HG03442 (cell line): ENCODE measurements around the gene ZIC4.

Source experiments
- ATAC-seq: cut with Tn5 transposase; IDR thresholded peaks from one replicate; pipeline ENCODE4 v1.9.1; 2021; ENCODE audit warnings: mild to moderate bottlenecking, moderate library complexity; ENCODE audit not compliant: unreplicated experiment

ZIC4 gene

DNA sequence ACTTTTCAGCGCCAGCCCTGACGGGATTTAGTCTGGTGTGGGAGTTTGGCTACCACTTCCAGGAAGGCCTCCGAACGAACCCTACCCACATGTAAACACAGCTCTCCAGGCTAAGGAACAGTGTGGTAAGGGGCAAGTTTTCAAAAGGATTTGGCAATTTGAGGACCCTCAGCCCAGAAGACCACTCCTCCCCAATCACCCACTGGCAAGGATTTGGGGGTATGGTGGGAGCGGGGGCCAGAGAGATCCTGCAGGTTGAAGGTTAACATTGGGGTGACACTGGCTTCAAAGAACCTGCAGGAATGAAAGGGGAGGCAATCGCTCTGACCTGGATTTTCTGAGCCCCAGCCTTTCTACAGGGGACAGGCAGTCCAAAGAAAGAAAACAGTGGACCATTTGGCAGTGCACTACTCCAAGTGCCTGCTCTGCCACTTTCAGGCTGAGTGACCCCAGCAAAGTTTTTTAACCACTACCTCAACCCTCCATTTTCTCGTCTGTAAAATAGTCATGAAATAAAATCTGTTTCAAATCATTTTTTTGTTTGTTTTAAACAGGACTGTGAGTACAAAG, 34.5 kb downstream of the ZIC4 start:
- ATAC-seq: no peak

DNA sequence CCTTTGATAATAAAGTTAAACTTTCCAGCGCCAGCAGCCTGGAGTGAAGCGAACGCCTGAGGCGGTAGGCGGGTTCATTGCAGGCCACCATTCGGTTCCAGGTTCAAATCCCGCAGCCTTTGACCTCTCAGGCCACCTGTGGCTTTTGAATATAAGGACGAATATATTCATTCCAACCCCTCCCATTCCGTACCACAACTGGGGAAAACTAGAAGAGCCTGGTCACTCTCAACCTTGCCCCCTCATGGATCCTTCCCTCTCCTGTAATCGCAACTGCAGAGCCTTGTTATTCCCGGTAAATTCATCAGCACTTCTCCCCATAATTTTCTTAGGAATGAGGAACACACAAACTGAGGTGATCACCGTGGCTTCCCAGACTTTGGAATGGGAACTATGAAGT, 35.2 kb downstream of the ZIC4 start:
- ATAC-seq: no peak

DNA sequence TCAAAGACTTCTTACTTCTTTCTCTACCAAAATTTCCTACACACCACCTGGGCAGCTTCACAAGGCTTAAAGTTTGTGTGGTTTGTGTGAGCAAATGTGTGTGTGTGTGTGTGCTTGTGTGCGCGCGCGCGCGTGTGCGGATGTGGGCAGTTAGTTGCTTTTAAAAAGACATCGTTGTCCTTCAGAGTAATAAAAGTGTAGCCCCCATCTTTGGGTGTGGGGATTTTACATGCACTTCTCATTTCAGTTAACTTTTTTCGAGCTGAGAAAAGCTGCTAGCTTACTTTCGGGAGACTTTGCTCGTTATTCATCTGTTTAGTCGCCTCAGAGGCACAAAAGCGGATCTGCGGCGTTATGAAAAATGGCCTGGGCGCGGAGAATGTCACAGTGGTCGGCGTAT, 36.0 kb downstream of the ZIC4 start:
- ATAC-seq: no peak

DNA sequence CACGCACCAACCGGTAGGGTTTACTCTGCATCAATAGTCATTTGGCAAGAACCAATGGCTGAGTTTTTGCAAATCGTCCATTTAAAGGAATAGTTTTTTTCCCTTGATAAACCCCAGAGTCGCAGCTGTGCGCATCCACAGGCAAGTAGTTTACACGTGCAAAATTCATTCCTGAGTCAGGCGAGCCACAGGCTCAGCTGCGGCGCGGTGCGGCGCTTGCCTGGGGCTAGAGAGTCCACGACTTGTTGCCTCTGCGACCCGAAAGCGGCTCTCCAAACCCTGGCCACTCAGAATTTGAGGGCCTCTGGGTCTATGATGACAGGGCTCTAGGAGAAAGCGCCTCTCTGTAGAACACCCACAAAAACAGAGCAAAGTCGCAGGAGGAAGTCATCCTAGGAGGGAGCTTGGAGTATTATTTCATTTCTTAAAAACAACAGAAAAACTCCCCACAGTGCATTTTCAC, 36.7 kb downstream of the ZIC4 start:
- ATAC-seq: no peak

DNA sequence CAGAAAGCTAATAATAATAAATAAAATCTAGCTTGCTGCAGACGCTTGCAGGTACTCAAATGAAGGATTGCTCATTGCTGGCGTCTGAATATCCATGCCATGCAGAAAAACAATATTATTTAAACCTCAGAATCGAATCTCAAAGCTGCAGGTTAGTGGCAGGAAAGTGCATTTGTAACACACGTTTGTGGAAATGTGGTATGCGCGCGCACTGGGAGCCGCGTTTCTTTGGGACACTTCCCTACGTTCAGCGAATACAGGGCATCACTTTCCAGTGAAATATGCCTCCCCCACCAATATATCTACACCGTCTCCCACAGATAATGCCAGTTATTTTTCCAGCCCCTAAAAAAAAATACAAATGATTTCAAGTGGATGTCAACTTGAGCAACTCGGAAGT, 37.1 kb downstream of the ZIC4 start:
- ATAC-seq: no peak

DNA sequence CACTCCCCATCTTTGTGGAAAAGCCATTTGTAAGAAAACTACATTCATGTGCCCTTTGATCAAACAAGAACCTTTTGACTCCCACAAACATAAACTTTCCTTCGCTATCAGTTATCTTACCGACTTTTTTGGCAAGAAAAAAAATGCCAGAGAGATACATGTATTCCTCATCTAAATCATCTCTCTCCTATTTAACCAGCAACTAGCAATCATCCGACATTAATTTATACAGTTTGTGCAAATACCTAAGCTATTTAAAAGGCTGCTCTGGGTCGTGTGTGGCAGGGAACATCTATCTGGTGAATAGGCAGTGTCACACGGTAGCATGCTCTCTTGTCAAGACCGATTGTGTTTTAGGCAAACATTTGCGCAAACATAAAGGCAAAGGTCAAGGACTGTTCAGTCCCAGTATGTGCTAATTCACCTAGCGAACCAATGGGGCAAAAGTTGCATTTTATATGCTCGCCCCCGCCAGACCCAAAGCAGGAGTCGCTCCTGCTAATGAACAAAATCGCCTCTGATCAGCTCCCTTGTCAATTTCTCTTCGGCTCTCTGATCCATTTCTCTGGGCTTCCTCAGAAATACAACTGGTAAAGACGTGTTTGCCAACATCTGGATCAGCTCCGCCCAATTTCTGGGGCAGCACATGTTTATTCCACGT, 37.7 kb downstream of the ZIC4 start:
- no peak for ATAC-seq

DNA sequence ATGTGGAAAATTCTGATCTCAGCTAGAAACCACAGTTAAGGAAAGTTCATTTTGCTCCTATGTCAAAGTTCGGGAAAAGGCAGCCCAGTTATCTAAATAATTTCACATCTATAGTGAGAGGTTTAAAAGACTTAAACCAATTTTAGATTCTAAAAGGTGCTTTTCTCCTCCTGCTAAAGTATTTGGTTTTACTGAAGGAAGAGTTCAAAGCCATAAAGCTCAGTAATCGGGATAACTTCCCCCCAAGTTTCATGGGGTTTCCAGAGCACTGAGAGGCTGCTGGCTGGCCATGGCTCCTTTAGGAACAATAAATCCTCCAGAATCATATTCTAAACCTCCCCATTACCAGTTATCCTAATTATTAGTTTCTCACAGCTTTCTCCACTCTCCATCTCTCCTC, 38.2 kb downstream of the ZIC4 start:
- ATAC-seq: no peak

DNA sequence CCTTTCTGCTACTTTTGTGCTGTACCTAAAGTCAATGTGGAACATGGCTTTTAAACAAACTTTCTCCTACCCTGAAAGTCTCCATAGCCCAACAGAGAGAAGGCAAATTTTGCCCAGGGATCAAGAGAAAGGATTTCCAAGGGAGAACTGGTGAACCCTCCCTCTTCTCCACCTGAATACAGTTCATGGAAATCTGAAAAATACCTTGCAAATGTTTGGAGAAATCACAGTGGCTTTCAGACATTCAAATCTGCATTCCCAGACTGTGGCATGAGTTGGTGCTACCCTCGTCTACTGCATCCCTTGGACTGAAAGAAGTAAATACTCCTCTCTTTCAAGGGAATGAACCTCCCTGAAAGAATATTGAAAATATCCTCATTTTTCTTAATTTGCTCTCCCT, 38.7 kb downstream of the ZIC4 start:
- no peak for ATAC-seq

DNA sequence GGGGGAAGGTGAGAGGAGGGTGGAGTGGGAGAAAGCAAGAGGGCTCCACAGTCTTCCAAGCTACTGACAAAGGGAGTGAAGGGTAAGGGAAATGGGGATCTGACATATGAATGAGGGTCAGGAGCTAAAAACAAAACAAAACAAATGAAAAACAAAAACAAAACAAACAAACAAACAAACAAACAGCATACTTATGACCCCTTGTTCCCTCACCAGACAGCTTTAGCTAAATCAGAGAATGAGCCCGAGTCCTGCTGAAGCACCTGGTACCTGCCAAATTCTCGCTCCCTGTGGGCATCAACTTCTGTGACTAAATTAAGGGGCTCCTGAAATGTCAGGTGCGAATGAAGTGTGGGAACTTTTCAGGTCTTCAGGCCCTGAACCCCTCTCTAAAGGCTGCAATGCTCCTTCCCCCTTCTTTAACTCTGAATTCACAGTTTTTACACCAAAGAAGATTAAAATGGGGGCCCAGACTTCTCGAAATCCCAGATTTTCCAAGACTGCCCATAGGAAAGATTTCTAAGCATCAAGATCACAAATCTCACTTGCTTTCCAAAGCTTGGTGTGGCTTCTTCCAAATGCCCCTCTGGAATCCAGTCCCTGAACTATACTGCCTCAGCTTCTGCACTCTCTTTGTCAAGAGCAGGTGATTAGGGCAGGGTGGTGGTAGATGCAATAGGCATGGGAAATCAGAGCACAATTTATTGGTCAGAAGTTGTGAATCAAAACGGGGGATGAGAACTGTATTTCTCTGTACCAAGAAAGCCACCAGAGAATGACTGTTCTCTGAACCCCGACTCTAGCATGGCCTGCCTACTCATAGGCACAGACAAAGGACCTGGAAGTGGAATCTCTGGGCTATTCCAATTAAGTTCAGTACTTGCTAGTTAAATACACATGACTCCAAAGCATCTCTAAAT, 40.9 kb downstream of the ZIC4 start:
- ATAC-seq: no peak

DNA sequence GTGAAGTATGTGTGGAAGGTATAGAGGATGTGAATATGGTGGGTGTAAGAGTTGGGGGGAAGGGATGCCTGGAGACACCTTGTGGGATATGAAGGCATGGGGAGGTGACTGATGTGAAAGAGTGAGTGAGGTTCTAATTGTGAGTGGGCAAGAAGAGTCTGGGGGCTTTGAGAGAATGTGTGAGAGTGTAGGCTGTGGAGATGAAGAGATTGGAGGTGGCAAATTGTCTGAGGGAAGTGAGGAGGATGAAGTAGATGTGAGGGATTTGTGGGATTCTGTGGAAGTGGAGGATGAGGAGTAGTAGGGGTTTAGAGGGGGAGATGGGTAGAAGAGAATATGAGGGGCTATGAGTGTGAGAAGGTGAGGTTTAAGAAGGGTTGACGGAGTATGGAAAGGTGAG, 41.6 kb downstream of the ZIC4 start:
- ATAC-seq: no peak

DNA sequence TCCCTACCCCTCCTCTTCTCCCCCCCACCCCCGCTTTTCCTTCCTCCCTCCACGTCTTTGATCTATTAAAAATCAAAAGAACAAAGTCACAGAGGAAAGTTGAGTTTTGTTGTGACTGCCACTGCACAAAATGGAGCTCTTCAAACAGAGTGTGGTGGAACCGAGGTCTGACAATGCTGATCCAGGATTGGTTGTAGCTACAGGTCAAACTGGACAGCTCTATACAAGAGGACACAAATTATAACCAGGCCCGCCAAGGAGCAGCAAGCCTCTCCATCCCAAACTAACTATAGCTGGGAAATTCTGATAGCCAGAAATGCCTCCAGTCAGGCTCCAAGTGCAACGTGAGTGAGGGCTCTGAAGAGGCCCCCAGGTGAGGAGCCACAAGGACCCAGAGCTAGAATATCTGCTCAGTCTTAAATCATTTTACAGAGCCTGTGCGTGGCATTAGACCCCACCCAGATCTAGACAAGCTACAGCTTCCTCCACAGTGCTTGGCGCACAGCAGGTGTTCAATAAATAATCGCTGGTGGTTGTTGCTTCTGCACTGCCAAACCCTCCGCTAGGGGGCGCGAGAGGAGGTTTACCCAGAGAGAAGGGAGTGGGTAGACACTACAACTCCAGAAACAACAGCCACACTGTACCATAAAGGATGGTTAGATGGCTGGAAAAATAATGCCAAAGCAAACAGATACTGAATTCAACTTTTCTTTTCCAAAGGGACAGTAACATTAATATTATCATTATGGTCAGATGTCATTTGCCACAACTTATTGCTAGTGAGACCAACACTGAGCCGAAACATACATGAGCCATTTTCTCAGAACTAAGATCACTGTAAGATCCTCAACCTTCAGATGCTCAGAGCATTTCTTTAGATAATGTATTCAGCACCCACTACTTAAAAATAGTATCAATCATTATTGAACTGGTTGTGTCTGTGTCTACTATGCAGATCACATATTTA, 44.6 kb downstream of the ZIC4 start:
- ATAC-seq: no peak

DNA sequence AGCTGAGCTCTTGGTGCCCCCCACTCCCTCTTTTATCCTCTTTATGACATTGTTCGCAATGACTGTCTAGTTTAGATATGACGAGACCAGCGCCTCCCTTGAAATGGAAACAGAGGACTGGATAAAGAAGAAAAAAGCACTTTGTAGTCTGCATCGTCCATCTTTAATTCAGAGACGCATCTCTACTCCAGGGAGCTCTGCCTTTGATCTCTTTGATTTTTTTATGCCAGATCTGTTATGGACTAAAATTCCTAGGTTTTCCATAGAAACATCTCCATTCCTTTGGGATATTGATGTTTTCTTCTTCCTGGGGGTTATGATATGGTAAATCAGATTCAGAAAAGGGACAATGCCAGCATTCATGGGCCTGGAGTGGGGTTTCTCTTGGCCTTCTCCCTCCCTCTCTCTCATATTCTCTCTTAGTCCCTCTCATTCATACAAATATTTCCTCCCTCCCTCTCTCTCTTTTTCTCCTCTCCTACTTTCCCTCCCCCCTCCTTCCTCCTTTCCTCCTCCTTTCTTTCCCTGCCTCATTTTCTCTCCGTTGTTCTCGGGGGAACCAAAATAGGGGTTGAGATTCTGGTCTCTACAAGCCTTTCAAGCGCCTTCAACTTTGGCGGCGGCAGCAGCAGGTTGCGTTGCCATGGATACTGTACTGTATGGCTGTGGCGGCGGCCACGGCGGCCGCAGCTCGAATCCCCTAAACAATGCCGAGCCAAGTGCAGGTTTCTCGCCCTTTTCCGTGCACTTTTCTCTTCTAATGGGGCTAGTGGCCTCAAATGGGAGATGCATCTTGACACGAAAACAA, 45.5 kb downstream of the ZIC4 start:
- peak; percentile 65 for ATAC-seq

DNA sequence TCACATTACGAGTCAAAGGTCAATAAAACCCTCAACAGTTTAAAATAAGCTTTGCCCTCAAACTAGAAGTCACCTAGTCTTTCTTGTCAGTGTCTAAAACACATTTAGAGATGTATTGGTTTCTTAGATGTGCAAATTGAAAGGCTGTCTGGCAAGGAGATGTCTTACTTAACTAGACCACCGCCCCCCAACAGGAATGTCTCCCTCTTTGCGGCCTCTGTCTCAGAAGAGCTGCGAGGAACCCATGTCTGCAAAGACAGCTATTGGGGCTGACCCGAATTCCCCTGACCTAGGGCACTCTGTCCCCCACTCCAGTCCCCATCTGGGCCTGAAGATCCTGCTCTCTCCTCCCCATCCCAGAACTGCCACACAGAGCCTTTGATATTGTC, 46.3 kb downstream of the ZIC4 start:
- no peak for ATAC-seq

DNA sequence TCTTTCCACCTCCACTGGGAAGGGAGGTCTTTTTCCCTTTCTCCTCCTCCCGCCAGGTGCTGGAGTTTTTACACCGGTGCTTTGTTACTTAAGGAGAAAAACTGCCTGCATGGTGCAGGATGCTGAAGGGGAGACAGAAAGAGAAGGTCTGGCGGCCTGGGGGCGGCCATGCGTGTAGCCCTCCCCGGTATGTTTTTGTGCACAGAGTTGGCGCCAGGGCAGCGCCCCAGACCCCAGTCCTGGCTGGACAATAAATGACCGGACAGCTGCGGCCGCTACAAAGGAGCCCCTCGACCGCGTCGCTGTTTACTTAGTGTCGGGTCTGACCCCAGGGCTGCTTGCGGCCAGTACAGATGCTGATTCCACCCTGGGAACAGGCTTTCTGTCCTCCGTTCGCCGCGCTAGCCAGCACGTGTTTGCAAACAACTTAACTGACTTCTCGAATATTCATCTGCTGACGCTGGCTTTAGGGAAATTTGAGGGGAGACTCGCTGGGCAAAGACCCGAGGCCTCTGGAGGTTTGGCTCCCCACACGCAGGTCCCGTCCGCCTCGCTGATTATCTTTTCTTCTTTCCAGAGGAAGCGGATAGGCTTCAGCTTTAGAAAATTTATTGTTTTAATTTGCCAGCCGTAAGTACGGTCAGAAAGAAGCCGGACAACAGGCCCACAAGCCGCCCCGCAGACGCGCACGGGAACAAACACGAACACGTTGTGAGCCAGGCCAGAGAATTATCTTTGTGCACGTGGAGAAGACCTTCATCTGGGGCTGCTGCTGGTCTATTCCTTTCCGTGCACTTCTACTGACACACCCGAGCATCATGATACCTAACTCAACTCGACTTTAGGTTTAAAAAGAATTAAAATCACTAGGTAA, 46.9 kb downstream of the ZIC4 start:
- no peak for ATAC-seq

DNA sequence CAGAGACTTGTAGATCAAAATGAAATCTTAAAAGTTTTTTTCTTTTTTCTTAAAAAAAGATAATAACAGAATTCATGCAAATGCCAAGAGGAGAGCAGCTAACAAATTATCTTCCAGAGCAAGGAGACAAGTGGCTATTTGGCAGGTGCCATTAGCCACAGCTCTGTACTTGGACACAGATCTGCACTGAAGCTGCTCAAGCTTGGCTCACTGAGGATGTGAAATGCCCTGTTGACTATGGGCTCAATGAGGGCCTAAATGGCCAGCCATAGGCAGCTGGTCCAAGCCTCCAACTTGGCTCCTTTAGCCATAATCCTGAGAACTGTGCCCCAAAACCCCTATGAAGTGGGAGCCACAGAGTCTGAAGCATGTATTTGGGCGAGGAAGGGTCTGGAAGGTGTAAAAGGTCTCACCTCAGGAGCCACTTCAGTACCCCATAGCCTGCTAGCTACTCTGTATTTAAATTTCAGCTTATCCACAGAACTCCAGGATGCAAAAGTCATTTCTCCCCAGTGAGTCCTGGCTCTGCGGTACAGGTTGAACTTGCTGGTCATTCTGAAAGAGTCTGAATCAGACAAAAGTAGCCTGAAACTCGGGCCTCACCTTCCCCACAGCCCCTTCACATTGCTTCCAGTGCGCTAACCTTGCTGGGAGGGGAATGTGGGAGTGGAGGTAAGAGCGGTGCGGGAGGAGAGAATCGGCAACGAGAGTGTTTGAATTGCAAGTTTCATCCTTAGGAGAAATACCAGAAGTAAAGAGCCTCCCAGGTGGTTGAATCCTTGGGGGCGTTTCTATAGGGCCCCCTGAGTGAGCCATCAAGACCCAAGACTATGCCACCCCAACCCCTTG, 48.0 kb downstream of the ZIC4 start:
- no peak for ATAC-seq

DNA sequence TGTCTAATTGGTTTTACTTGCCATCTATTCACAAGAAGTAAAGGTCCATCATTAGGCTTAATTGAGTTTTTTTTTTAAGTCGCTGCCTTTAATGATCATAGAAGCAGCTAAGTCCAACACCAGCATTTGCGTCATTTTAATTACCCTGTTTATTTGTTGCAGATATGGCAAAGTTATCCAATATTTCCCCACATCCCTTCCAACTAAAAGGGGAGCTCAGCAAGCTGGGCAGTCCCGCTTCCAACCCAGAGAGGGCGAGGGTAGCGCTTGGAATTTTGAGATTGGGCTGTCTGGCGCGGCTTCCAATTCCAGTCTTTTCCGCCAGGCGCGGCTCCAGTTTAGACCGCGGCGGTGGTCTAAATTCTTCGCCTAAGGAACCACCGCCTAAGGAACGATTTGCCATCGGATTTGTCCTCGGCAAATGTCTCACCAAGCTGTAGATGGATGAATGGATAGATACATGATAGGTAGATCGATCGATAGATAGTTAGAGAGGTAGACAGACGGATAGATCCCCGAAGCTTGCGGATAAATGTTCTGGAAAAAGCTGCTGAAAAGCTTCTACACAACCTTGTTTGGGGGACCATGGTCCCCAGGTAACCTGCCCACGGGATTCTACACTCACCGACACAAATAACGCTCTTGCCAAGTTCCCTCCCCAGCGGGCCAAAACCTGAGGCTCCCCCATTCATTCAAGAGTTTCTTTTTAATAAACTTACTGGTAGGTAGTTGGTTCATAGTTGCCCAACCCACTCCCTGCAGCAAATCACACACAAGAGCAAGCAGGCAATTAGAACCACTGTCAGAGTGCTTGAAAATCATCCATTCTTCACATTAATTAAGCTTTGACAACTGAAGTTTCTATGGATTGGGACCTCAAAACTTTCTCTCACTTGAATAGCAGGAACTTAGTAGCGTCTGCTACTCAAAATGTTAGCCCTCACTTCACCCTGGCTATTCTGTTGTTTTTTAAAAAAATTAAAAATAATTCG, 49.1 kb downstream of the ZIC4 start:
- ATAC-seq: no peak
